GM12891 (cell line): ENCODE results near the gene RFLNA.

Source experiments
- POLR2A ChIP-seq: IDR thresholded peaks from 2 replicates; pipeline ENCODE4 v1.6.1; 2011; ENCODE audit warnings: low read depth, low read length, control low read depth
- TAF1 ChIP-seq: IDR thresholded peaks from 2 replicates; pipeline ENCODE4 v1.6.1; 2011; ENCODE audit warnings: low read depth, low read length, control low read depth

GRCh38 chr12:124338448-124338847 is 43.6 kb downstream of the RFLNA start:
- no peak for TF ChIP-seq TAF1
- no peak for TF ChIP-seq POLR2A
